Measurements from ENCODE around the gene CCDC93. TPM values are rescaled to one million over a fixed set of nuclear protein-coding genes. Genes with fewer than 3 reads are reported as not detected.

CCDC93 gene
- total and polyA plus RNA-seq, 12 donors, result 6.0 to 43.7 (median 29.4) TPM

- intact Hi-C loops (cut with DNase I), result loop anchor here in 1 of 10 donors (10.0 kb wide), 1 partner anchor 53 kb away; no protein-coding TSS in a partner anchor
- Histone ChIP-seq H3K4me3 (no peak overlapping the region), H3K9me3 (no peaks in the 10 kb centered on the region), H3K4me1 (peaks cover 0 to 23% (median 5%) of the 10 kb centered on the region in 9 donors), H3K36me3 (peaks cover 3 to 100% (median 64%) of the 10 kb centered on the region in 9 donors), H3K27ac (no peak overlapping the region), H3K27me3 (no peaks in the 10 kb centered on the region)
- TF ChIP-seq CTCF (IDR thresholded peaks at IDR 0.05), result no peak
- DNase-seq, result no peak
- 92 to 93% methylated on average over 5 of the region's 5 CpGs for WGBS, 2 donors
- no peak for ATAC-seq
These were observed 72.2 kb downstream of the CCDC93 start for GRCh38 chr2:117941693-117942092.

GRCh38 chr2:117940436-117940835, 73.4 kb downstream of the CCDC93 start:
- DNase-seq (no peak), ATAC-seq (no peak)
- no peak for TF ChIP-seq CTCF (IDR thresholded peaks at IDR 0.05)
- Histone ChIP-seq H3K4me1 (peaks cover 0 to 36% (median 12%) of the 10 kb centered on the region in 9 donors), H3K27ac (no peak overlapping the region), H3K4me3 (no peak overlapping the region), H3K9me3 (no peaks in the 10 kb centered on the region), H3K36me3 (peaks cover 3 to 100% (median 54%) of the 10 kb centered on the region in 9 donors), H3K27me3 (no peaks in the 10 kb centered on the region)
- intact Hi-C loops (cut with DNase I), result loop anchor here in 1 of 10 donors (10.0 kb wide), 1 partner anchor 54 kb away; no protein-coding TSS in a partner anchor

GRCh38 chr2:117938611-117939010, 75.3 kb downstream of the CCDC93 start:
- Histone ChIP-seq H3K9me3 (no peaks in the 10 kb centered on the region), H3K27me3 (no peaks in the 10 kb centered on the region), H3K4me1 (peaks cover 0 to 38% (median 14%) of the 10 kb centered on the region in 9 donors), H3K27ac (peak overlapping the region in 1 of 10 donors; percentile 1), H3K4me3 (no peak overlapping the region), H3K36me3 (peaks cover 0 to 100% (median 57%) of the 10 kb centered on the region in 9 donors)
- DNase-seq (no peak), ATAC-seq (no peak)
- TF ChIP-seq CTCF (IDR thresholded peaks at IDR 0.05), result no peak
- 88 to 94% methylated on average over 2 of the region's 2 CpGs for WGBS, 2 donors
- intact Hi-C loops (cut with DNase I), result loop anchor here in 2 of 10 donors (10.0 kb wide), 1 partner anchor 104 kb away; no protein-coding TSS in a partner anchor

GRCh38 chr2:117936871-117937428, 76.9 kb downstream of the CCDC93 start:
- DNase-seq (peak in 1 of 2 donors; percentile 32), ATAC-seq (peak in 7 of 8 donors; percentile 49 to 84 (median 79))
- no peaks in the 10 kb centered on the region for H3K27me3 ChIP-seq
- H3K4me1 ChIP-seq, result peaks cover 0 to 31% (median 14%) of the 10 kb centered on the region in 9 donors
- 40 to 50% methylated on average over 5 of the region's 5 CpGs for WGBS, 2 donors
- H3K36me3 ChIP-seq, result peaks cover 0 to 100% (median 59%) of the 10 kb centered on the region in 9 donors
- intact Hi-C loops (cut with DNase I), result loop anchor here in 2 of 10 donors (10.0 kb wide), 1 partner anchor 102 kb away; no protein-coding TSS in a partner anchor
- peak overlapping the region in 7 of 10 donors; percentile 3 to 71 (median 27) for H3K27ac ChIP-seq
- TF ChIP-seq CTCF (IDR thresholded peaks at IDR 0.05), result no peak
- H3K4me3 ChIP-seq, result no peak overlapping the region
- no peaks in the 10 kb centered on the region for H3K9me3 ChIP-seq

Data from heart right ventricle (tissue), 16 donors.